Natural killer cell (primary cell): ENCODE results near the gene NTNG2. TPM values are rescaled to one million over a fixed set of nuclear protein-coding genes. Genes with fewer than 3 reads are reported as not detected.

Source experiments
- ATAC-seq, 3 donors: fragments of 150-1000 bp in 2 of 3; fragments of 200-7000 bp in 1 of 3; cut with Tn5 transposase; 1 replicate in 1 of 3; 2 replicates in 2 of 3; pipeline ENCODE4 v1.10.0; 2021; ENCODE audit warnings: mild to moderate bottlenecking in 2 of 3, moderate library complexity in 2 of 3
- DNase-seq, 2 donors: peaks; one replicate each; pipeline versions ENCODE4 v3.0.0 to v3.0.0-alpha.2; 2013 to 2021; ENCODE audit warnings: mixed read lengths in 1 of 2
- H3K27ac ChIP-seq: one replicate; pipeline ENCODE4 v1.5.1; 2013; ENCODE audit warnings: mild to moderate bottlenecking, low read length
- H3K27me3 ChIP-seq: one replicate; pipeline ENCODE4 v1.6.1; 2013; ENCODE audit warnings: low read length; ENCODE audit not compliant: control insufficient read depth, insufficient read depth
- H3K36me3 ChIP-seq: one replicate; pipeline ENCODE4 v1.6.1; 2013; ENCODE audit warnings: low read length; ENCODE audit not compliant: control insufficient read depth, insufficient read depth
- H3K4me1 ChIP-seq: one replicate; pipeline ENCODE4 v1.6.1; 2013; ENCODE audit warnings: low read length; ENCODE audit not compliant: control insufficient read depth, insufficient read depth
- H3K4me3 ChIP-seq: one replicate; pipeline ENCODE4 v1.5.1; 2013; ENCODE audit warnings: low read length
- H3K9me3 ChIP-seq: one replicate; pipeline ENCODE4 v1.6.1; 2013; ENCODE audit warnings: low read length; ENCODE audit not compliant: control insufficient read depth, insufficient read depth
- H3K27ac Mint-ChIP-seq, 2 donors: one replicate each; pipeline ENCODE4 v1.8.0; 2022; ENCODE audit warnings: mild to moderate bottlenecking in 2 of 2, mixed read lengths in 2 of 2, moderate library complexity in 1 of 2
- H3K27me3 Mint-ChIP-seq, 2 donors: one replicate each; pipeline ENCODE4 v1.8.0; 2022; ENCODE audit warnings: low read depth in 2 of 2, mixed read lengths in 2 of 2
- H3K36me3 Mint-ChIP-seq: one replicate; pipeline ENCODE4 v1.8.0; 2022; ENCODE audit warnings: mixed read lengths
- H3K4me1 Mint-ChIP-seq, 2 donors: one replicate each; pipeline ENCODE4 v1.8.0; 2022; ENCODE audit warnings: mixed read lengths in 2 of 2
- H3K4me3 Mint-ChIP-seq: one replicate; pipeline ENCODE4 v1.8.0; 2022; ENCODE audit warnings: mild to moderate bottlenecking, moderate library complexity, mixed read lengths
- H3K9me3 Mint-ChIP-seq, 2 donors: one replicate each; pipeline ENCODE4 v1.8.0; 2022; ENCODE audit warnings: mixed read lengths in 2 of 2
- WGBS: methylation state at CpG from one replicate; pipeline ENCODE4 v1.1.7; 2013; ENCODE audit warnings: missing lambda C conversion rate; ENCODE audit not compliant: insufficient coverage; 5-methylcytosine and 5-hydroxymethylcytosine counted together
- intact Hi-C: fragments of 100-400 bp; cut with micrococcal nuclease; formaldehyde crosslinking; loops from one replicate; pipeline ENCODE4 v1.14.2; 2022
- total RNA-seq, 4 donors: library from RNA; stranded (reverse); fragments of 120-200 nt in 1 of 4; gene quantifications; one replicate each; pipeline versions ENCODE4 v1.2.3 to v1.2.4, GENCODE V29; 2013 to 2022
- TF ChIP-seq, protein P1 (sequence below): fragments of 200-600 bp; IDR thresholded peaks from one replicate; pipeline ENCODE4 v1.8.0; 2022; ENCODE audit warnings: antibody characterized with exemption

NTNG2 gene
- total RNA-seq, 3 donors from 2014 or later (not counting 1 experiment from before 2014, with no cell fraction given) = 23.4 to 67.2 (median 32.6) TPM

DNA sequence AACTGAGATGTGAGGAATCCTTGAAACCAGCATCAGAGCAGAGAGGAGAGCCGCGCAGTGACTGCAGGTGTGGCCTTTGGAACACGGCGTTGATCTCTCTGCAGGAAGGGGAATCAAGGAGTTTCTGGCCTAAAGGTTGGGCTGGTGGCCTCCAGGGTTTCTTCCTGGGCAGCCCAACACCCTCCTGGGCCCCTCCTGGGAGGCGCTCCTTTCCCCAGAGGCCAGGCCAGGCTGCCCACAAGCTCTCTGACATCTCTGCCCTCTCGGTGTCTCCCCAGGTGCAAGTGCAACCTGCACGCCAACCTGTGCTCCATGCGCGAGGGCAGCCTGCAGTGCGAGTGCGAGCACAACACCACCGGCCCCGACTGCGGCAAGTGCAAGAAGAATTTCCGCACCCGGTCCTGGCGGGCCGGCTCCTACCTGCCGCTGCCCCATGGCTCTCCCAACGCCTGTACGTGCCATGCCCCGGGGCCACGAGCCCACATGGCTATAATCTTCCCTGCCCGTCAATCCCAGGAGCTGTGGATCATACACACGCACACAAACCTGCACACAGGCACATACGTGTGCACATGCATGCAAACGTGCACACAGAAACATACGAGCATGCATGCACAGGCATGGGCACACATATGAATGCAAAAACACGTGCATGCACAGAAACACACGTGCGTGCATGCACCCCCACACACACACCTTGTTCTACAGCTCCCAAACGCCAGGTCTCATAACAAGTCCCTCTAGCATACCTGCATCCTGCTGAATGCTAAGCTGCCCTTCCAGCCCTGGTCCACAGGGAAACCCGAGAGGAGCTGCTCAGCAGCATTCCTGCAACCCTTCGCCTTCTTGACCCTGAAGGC is 64.9 kb downstream of the NTNG2 start:
- H3K36me3 ChIP-seq = no peaks in the 10 kb centered on the region
- no peak overlapping the region for H3K4me3 ChIP-seq

DNA sequence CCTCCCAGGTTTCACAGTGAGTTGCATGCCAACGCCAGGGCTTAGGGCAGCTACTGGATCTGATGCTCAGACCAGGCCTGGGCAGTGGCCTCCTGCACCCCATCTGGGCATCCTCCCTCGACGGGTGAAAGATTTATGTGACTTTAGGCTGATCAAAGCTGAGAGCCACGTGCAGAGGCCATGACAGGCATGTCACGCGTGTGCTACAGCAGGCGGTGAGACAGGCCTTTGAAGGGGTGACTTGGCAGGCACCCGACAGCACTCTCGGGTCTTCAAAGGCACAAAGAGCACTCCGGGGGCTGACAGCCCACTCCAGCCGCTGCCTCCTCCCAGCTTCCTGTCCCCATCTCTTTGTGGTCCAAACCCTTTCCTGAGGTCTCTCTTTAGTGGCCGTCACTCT is 66.2 kb downstream of the NTNG2 start:
- H3K27ac Mint-ChIP-seq = no peak overlapping the region
- no peak for ATAC-seq
- TF ChIP-seq, protein P1, sequence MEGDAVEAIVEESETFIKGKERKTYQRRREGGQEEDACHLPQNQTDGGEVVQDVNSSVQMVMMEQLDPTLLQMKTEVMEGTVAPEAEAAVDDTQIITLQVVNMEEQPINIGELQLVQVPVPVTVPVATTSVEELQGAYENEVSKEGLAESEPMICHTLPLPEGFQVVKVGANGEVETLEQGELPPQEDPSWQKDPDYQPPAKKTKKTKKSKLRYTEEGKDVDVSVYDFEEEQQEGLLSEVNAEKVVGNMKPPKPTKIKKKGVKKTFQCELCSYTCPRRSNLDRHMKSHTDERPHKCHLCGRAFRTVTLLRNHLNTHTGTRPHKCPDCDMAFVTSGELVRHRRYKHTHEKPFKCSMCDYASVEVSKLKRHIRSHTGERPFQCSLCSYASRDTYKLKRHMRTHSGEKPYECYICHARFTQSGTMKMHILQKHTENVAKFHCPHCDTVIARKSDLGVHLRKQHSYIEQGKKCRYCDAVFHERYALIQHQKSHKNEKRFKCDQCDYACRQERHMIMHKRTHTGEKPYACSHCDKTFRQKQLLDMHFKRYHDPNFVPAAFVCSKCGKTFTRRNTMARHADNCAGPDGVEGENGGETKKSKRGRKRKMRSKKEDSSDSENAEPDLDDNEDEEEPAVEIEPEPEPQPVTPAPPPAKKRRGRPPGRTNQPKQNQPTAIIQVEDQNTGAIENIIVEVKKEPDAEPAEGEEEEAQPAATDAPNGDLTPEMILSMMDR = no peak
- intact Hi-C loops = no loop called here
- no peaks in the 10 kb centered on the region for H3K9me3 Mint-ChIP-seq
- Histone ChIP-seq H3K36me3 (no peaks in the 10 kb centered on the region), H3K9me3 (no peaks in the 10 kb centered on the region), H3K4me3 (no peak overlapping the region), H3K27ac (no peak overlapping the region), H3K4me1 (no peaks in the 10 kb centered on the region), H3K27me3 (no peaks in the 10 kb centered on the region)
- no peaks in the 10 kb centered on the region for H3K36me3 Mint-ChIP-seq
- H3K27me3 Mint-ChIP-seq = no peaks in the 10 kb centered on the region
- H3K4me1 Mint-ChIP-seq = peaks cover 0 to 9% of the 10 kb centered on the region in 2 donors
- 28% methylated on average over 12 of the region's 12 CpGs for WGBS
- DNase-seq = no peak
- H3K4me3 Mint-ChIP-seq = no peak overlapping the region

More for the DNA sequence above, 64.9 kb downstream of the NTNG2 start:
- ATAC-seq (no peak), DNase-seq (no peak)
- Mint-ChIP-seq H3K27ac (no peak overlapping the region), H3K27me3 (no peaks in the 10 kb centered on the region), H3K4me3 (no peak overlapping the region), H3K36me3 (no peaks in the 10 kb centered on the region), H3K9me3 (no peaks in the 10 kb centered on the region), H3K4me1 (peaks cover 0 to 9% of the 10 kb centered on the region in 2 donors)
- 92% methylated on average over 34 of the region's 34 CpGs for WGBS
- Histone ChIP-seq H3K27me3 (no peaks in the 10 kb centered on the region), H3K4me1 (no peaks in the 10 kb centered on the region), H3K27ac (no peak overlapping the region), H3K9me3 (no peaks in the 10 kb centered on the region)
- TF ChIP-seq, protein P1 = no peak
- intact Hi-C loops = no loop called here

DNA sequence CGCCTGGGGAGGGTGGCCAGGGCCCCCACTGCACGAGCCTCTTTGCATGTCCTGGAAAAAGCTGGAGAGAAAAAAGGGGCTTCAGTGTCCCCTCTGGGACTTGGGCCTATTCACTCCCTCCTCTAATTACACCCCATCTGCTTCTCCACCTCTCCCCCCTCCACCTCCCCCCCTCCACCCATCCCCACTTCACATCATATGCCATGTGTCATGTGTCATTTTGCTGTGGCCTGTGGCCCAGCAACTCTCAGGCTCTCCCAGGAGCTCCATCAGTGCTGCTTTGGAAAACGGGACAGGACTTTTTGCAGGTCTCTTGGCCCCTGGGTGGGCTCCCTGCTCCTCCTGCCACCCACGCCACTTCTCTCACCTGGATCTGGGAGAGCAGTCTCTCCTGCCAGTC is 68.7 kb downstream of the NTNG2 start:
- no peak for ATAC-seq
- 79% methylated on average over 4 of the region's 4 CpGs for WGBS
- peaks cover 0 to 6% of the 10 kb centered on the region in 2 donors for H3K4me1 Mint-ChIP-seq
- H3K9me3 Mint-ChIP-seq = no peaks in the 10 kb centered on the region
- no peak overlapping the region for H3K4me3 Mint-ChIP-seq
- H3K27me3 Mint-ChIP-seq = no peaks in the 10 kb centered on the region
- DNase-seq = no peak
- Histone ChIP-seq H3K4me1 (no peaks in the 10 kb centered on the region), H3K27me3 (no peaks in the 10 kb centered on the region), H3K4me3 (no peak overlapping the region), H3K9me3 (no peaks in the 10 kb centered on the region), H3K36me3 (no peaks in the 10 kb centered on the region), H3K27ac (no peak overlapping the region)
- no peak overlapping the region for H3K27ac Mint-ChIP-seq
- TF ChIP-seq, protein P1 = no peak
- intact Hi-C loops = no loop called here
- no peaks in the 10 kb centered on the region for H3K36me3 Mint-ChIP-seq
